ENCODE data around the gene KRI1.

The KRI1 gene

DNA sequence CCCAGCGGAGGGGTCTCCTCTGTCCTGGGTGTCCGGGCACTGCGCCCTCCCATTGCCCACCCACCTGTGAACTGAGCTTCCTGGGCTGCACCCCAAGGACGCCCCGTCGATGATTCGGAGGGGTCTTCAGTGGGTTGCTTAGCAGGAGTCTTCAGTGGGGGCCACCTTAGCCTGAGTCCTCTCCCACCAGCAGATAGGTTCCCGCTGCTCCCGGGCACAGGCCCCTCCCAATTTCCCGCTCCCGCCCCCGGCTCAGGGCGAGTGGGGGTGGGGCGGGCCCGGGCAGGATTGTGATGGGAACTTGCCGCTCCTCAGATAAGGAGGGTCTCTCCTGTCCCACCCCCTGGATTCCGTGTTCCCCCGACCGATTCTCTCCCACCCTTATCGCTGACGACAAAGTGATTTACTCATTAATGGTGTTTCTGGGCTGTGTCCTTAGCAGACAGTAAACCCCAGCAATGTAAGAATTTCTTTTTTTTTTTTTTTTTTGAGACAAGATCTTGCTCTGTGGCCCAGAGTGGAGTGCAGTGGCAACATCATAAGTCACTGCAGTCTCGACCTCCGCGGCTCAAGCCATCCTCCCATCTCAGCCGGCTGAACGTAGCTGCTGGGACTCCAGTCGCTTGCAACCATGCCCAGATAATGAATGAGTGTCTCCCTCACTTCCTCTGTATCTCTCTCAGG, 47.9 kb downstream of the KRI1 start:
- DNase-seq = no peak

- DNase-seq = no peak
These were observed 48.5 kb downstream of the KRI1 start, which contains the start of gene S1PR5 for GRCh38 chr19:10517361-10517759. TSS of gene S1PR5 (minus strand) at chr19:10517447. CDS start at chr19:10515011, 2,436 bp downstream.

DNA sequence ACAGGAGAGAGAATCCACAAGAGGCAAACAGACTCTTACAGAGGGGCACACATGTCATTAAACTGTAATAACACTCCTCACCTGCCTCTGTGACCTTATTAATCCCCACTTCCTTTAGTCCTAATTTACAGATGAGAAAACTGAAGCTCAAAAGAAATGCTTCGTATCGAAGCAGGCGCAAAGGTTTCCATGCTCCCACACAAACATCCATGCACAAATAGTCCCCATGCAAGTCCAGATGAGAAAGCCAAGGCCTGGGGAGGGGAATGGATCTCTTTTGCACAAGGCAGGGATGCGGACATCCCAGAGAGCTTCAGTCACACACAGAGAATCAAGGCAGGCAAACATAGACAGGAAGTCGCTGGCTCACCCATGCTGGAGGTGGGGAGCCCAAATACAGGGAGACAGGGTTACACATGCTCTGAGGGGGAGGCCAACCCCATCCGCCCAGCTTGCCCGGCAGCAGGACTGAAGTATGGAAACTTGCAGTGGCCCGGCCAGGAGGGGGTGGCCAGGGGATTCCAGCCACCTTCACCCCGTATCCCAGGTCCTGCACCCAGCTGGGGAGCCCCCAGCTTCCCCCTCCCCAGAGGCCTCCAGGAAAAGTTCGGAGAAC, 49.0 kb downstream of the KRI1 start:
- DNase-seq = no peak

DNA sequence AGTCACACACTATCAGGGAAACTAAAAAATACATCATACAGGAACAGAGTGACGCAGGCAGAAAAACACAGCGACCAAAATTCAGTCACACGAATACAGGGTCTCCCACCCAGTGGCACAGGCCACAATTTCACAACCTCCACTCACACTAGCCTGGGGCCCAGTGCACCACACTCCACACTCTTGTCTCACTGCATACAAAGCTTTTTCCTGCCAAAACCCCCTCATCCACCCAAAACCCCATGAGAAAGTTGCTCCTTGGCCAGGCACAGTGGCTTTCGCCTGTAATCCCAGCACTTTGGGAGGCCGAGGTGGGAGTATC, 49.8 kb downstream of the KRI1 start:
- DNase-seq = no peak

GRCh38 chr19:10514211-10515145, 51.3 kb downstream of the KRI1 start:
- DNase-seq = no peak

DNA sequence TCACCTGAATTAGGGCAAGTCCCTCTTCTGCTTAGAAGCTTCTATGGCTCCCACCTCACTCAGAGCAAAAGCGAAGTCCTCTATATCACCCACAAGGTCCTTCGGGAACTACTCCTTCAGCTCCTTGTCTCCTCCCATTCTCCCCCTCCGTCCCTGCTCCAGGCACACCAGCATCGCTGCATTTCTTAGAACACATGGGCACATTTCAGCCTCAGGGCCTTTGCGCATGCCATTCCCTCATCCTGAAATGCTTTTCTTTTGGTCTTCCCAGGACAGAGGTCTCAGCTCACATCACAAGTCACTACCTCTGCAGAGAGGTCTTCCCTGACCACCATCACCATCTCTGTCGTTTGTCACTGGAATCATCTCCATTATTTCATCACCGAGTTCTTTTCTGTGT, 52.6 kb downstream of the KRI1 start:
- no peak for DNase-seq

DNA sequence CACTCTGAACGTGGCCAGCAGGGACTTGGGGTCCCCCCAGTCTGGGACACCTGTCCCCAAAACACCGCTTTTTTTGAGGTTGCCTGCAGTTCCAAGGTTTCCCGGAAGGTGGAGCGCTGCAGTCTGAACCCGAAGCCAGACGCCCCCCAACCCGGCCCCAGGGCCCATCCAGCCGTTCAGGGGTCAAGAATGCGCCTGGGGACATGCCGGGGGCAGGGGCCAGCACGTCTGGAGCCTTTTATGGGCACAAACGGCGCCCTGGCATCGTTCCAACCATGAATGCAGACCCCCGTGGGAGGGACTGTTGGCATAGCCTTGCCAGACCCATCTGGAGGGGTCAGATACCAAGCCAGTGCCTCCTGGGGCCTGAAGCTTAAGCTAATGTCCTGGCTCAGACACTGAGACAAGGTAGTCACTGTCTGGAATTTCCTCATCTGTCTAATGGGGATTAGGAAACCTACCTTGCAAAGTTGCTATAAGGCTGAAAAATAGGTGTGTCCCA, 55.5 kb downstream of the KRI1 start:
- DNase-seq = no peak

GRCh38 chr19:10508707-10509106, 57.1 kb downstream of the KRI1 start:
- no peak for DNase-seq

DNA sequence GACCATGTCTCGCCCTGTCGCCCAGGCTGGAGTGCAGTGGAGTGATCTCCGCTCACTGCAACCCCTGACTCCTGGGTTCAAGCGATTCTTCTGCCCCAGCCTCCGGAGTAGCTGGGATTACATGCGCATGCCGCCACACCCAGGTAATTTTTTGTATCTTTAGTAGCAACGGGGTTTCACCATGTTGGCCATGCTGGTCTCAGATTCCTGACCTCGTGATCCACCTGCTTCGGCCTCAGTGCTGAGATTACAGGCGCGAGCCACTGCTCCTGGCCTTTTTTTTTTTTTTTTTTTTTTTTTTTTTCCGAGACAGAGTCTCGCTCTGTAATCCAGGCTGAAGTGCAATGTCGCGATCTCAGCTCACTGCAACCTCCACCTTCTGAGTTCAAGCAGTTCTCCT, 57.8 kb downstream of the KRI1 start:
- no peak for DNase-seq

DNA sequence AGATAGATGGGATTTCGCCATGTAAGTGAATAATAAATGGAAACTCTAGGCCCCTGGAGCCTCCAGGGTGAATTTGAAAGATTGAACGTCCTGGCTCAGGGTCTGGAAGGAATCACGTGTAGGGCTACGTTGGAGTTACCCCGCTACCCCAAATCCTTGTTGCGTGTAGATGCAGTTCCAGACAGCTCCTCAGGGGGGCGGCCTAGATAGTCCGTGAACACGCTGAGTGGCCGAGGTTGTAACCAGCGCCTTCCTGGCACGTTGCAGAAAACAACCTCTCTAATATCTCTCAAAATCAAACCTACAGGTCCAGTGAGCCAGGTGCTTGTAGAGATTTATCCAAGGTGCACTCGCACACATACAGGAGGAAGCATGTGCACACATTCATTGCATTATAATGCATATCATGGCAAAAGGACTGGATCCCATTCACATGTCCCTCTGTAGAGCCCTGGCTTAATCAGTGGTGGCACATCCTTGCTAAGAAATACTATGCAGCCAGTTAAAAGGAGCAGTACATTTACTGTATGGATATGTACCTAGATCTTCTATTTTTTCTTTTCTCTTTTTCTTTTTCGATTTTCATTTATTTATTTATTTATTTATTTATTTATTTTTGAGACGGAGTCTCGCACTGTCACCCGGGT, 60.1 kb downstream of the KRI1 start:
- DNase-seq = no peak

All from NCI-H187 (cell line).